Stimulated activated CD4-positive, alpha-beta T cell treated with anti-CD3 and anti-CD28 coated beads, Interleukin-2, amount 100 ng/mL, for 48 hours (primary cell): Measurements from ENCODE around the gene PTGIR.
A peak's percentile ranks its signal among the peaks of the same experiment; 100 is the strongest.
"Not testable (repeated sequence)": the region's sequence is repeated elsewhere in the genome, so short reads cannot be mapped to it uniquely, and the experiment has no call there.

Experiments used
- DNase-seq, 2 donors: peaks; one replicate each; pipeline ENCODE4 v3.0.0-alpha.2; 2020

Gene PTGIR

GRCh38 chr19:46637224-46637623, 12.3 kb upstream of the PTGIR start:
- DNase-seq: no peak

GRCh38 chr19:46635920-46636761, 11.3 kb upstream of the PTGIR start, which contains the start of gene GNG8:
Gene GNG8 (minus strand): TSS chr19:46636202. CDS start chr19:46634682, 1,520 bp downstream.
- no peak for DNase-seq

- no peak for DNase-seq
Measured at GRCh38 chr19:46634656-46635218, 9.8 kb upstream of the PTGIR start.

- DNase-seq: peak; percentile 97 to 99
Measured at GRCh38 chr19:46634045-46634655, 9.3 kb upstream of the PTGIR start.

- DNase-seq: no peak
Measured at GRCh38 chr19:46633130-46633529, 8.2 kb upstream of the PTGIR start.

GRCh38 chr19:46631481-46631880, 6.6 kb upstream of the PTGIR start:
- no peak for DNase-seq

GRCh38 chr19:46630586-46631205, 5.8 kb upstream of the PTGIR start:
- no peak for DNase-seq

GRCh38 chr19:46629546-46630025, 4.7 kb upstream of the PTGIR start:
- no peak for DNase-seq

GRCh38 chr19:46628970-46629369, 4.1 kb upstream of the PTGIR start:
- DNase-seq: not testable (repeated sequence)

- no peak for DNase-seq
Measured at GRCh38 chr19:46626446-46626845, 1.6 kb upstream of the PTGIR start.

GRCh38 chr19:46625731-46626130, 842 bp upstream of the PTGIR start:
- DNase-seq: no peak

GRCh38 chr19:46623915-46624502, 880 bp downstream of the PTGIR start:
- no peak for DNase-seq

GRCh38 chr19:46622118-46622446, 2.8 kb downstream of the PTGIR start:
- no peak for DNase-seq

GRCh38 chr19:46621191-46622117, 3.4 kb downstream of the PTGIR start:
- no peak for DNase-seq

- DNase-seq: no peak
Measured at GRCh38 chr19:46620716-46621115, 4.2 kb downstream of the PTGIR start.

GRCh38 chr19:46620267-46620666, 4.6 kb downstream of the PTGIR start:
- DNase-seq: no peak

- DNase-seq: no peak
Measured at GRCh38 chr19:46618670-46619231, 6.1 kb downstream of the PTGIR start.

- DNase-seq: no peak
Measured at GRCh38 chr19:46617601-46618000, 7.3 kb downstream of the PTGIR start.

GRCh38 chr19:46616631-46617322, 8.1 kb downstream of the PTGIR start:
- DNase-seq: no peak

GRCh38 chr19:46615966-46616365, 8.9 kb downstream of the PTGIR start:
- DNase-seq: no peak
